Choroid plexus epithelial cell (primary cell): Measurements from ENCODE around the gene REXO4.

Experiments used
- DNase-seq: peaks from one replicate; pipeline ENCODE4 v3.0.0-alpha.2; 2010; ENCODE audit warnings: low read depth
- H3K4me3 ChIP-seq: 2 replicates; pipeline ENCODE4 v1.5.1; 2011; ENCODE audit warnings: low read depth, mild to moderate bottlenecking, control low read depth, low read length, moderate library complexity
- CTCF ChIP-seq: conservative IDR thresholded peaks from 2 replicates; pipeline ENCODE4 v1.5.1; 2011; ENCODE audit warnings: low read depth, mild to moderate bottlenecking, control low read depth, inconsistent platforms, low read length, moderate library complexity

REXO4 gene

GRCh38 chr9:133421615-133422542 is 4.1 kb upstream of the REXO4 start, which contains the start of gene ADAMTS13:
Gene ADAMTS13, plus strand, starts transcription at chr9:133422367. Its CDS starts 77 bp downstream, at chr9:133422444.
- TF ChIP-seq CTCF = peak; percentile 31
- H3K4me3 ChIP-seq = no peak within 1 kb of the TSS
- peak; percentile 21 for DNase-seq

GRCh38 chr9:133420392-133420827 is 2.6 kb upstream of the REXO4 start:
- no peak for DNase-seq
- TF ChIP-seq CTCF = no peak
- no peak overlapping the region for H3K4me3 ChIP-seq

- H3K4me3 ChIP-seq = no peak overlapping the region
- TF ChIP-seq CTCF = no peak
- no peak for DNase-seq
Observed at GRCh38 chr9:133419005-133419404, 1.2 kb upstream of the REXO4 start.

- no peak for DNase-seq
- H3K4me3 ChIP-seq = no peak overlapping the region
- no peak for TF ChIP-seq CTCF
Observed at GRCh38 chr9:133415170-133415569, 2.6 kb downstream of the REXO4 start.

GRCh38 chr9:133408042-133408441 is 9.8 kb downstream of the REXO4 start:
- no peak overlapping the region for H3K4me3 ChIP-seq
- TF ChIP-seq CTCF = no peak
- no peak for DNase-seq

GRCh38 chr9:133406480-133407307 is 11.1 kb downstream of the REXO4 start:
- peak; percentile 93 for TF ChIP-seq CTCF
- H3K4me3 ChIP-seq = no peak overlapping the region
- DNase-seq = peak; percentile 85
